Osteoblast (primary cell): ENCODE results near the gene RADIL. TPM values are rescaled to one million over a fixed set of nuclear protein-coding genes. Genes with fewer than 3 reads are reported as not detected.

Source experiments
- DNase-seq: peaks from one replicate; pipeline ENCODE4 v3.0.0; 2011; ENCODE audit warnings: low spot score, mixed read lengths; ENCODE audit not compliant: insufficient read length; ENCODE audit errors: missing footprints
- H2AFZ ChIP-seq: 2 replicates; pipeline ENCODE4 v1.6.0; 2011; ENCODE audit warnings: mild to moderate bottlenecking, low read length
- H3K27ac ChIP-seq: 2 replicates; pipeline ENCODE4 v1.5.1; 2011; ENCODE audit warnings: mild to moderate bottlenecking, low read depth, low read length, moderate library complexity
- H3K27me3 ChIP-seq: 2 replicates; pipeline ENCODE4 v1.6.0; 2012; ENCODE audit warnings: mild to moderate bottlenecking, control low read depth, inconsistent platforms, low read length, moderate library complexity; ENCODE audit not compliant: insufficient read depth
- H3K36me3 ChIP-seq: 2 replicates; pipeline ENCODE4 v1.5.1; 2011; ENCODE audit warnings: mild to moderate bottlenecking, low read length, control low read depth, moderate library complexity; ENCODE audit not compliant: insufficient read depth
- H3K4me1 ChIP-seq: 2 replicates; pipeline ENCODE4 v1.5.1; 2011; ENCODE audit warnings: mild to moderate bottlenecking, low read length, control low read depth, moderate library complexity; ENCODE audit not compliant: insufficient read depth
- H3K4me2 ChIP-seq: 2 replicates; pipeline ENCODE4 v1.6.0; 2011; ENCODE audit warnings: mild to moderate bottlenecking, low read length; ENCODE audit not compliant: insufficient read depth
- H3K4me3 ChIP-seq: fragments of 200-600 bp; sonication (generic); 3 replicates; pipeline ENCODE4 v1.5.1; 2012; ENCODE audit warnings: mild to moderate bottlenecking, low read length, inconsistent platforms; ENCODE audit not compliant: insufficient read depth
- H3K79me2 ChIP-seq: 2 replicates; pipeline ENCODE4 v1.6.0; 2012; ENCODE audit warnings: mild to moderate bottlenecking, low read length, control low read depth, inconsistent platforms; ENCODE audit not compliant: insufficient read depth
- H3K9me3 ChIP-seq: 2 replicates; pipeline ENCODE4 v1.5.1; 2011; ENCODE audit warnings: low read depth, low read length, control low read depth
- H4K20me1 ChIP-seq: 2 replicates; pipeline ENCODE4 v1.6.0; 2012; ENCODE audit warnings: mild to moderate bottlenecking, low read length, control low read depth; ENCODE audit not compliant: insufficient read depth
- total RNA-seq: library from RNA; depleted of rRNA; stranded (reverse); fragments of >200 nt; gene quantifications from 2 replicates; pipeline ENCODE4 v1.2.3, GENCODE V29; 2012
- TF ChIP-seq, protein P1 (sequence below): IDR thresholded peaks from 2 replicates; pipeline ENCODE4 v1.5.1; 2011; ENCODE audit warnings: mild to moderate bottlenecking, low read depth, low read length, moderate library complexity; ENCODE audit errors: extremely low read depth

The RADIL gene
- total RNA-seq, 1 donor = 1.1 TPM

DNA sequence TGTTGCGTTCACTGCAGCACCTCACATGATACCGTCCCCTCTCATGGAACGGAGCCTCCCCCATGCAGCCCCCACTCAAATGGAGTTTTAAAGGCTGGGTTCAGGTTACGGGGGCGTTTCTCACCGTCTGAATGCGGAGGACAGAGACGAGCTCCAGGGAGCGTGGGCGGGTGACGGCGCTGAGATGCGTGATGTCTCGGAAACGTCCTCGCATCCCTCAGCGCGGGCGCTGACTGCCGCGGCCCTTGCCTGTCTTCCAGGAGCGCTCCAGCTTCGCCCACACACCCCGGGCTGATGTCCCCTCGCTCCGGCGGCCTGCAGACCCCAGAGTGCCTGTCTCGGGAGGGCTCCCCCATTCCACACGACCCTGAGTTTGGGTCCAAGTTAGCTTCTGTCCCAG, 124.7 kb downstream of the RADIL start:
- Histone ChIP-seq H3K4me2 (no peak overlapping the region), H3K4me1 (no peaks in the 10 kb centered on the region), H3K79me2 (peaks cover 5% of the 10 kb centered on the region), H3K27me3 (no peaks in the 10 kb centered on the region), H3K36me3 (peaks cover 62% of the 10 kb centered on the region), H3K4me3 (no peak overlapping the region), H3K9me3 (no peaks in the 10 kb centered on the region), H2AFZ (no peak overlapping the region), H4K20me1 (peaks cover 5% of the 10 kb centered on the region), H3K27ac (no peak overlapping the region)
- no peak for DNase-seq
- TF ChIP-seq, protein P1, sequence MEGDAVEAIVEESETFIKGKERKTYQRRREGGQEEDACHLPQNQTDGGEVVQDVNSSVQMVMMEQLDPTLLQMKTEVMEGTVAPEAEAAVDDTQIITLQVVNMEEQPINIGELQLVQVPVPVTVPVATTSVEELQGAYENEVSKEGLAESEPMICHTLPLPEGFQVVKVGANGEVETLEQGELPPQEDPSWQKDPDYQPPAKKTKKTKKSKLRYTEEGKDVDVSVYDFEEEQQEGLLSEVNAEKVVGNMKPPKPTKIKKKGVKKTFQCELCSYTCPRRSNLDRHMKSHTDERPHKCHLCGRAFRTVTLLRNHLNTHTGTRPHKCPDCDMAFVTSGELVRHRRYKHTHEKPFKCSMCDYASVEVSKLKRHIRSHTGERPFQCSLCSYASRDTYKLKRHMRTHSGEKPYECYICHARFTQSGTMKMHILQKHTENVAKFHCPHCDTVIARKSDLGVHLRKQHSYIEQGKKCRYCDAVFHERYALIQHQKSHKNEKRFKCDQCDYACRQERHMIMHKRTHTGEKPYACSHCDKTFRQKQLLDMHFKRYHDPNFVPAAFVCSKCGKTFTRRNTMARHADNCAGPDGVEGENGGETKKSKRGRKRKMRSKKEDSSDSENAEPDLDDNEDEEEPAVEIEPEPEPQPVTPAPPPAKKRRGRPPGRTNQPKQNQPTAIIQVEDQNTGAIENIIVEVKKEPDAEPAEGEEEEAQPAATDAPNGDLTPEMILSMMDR = no peak

DNA sequence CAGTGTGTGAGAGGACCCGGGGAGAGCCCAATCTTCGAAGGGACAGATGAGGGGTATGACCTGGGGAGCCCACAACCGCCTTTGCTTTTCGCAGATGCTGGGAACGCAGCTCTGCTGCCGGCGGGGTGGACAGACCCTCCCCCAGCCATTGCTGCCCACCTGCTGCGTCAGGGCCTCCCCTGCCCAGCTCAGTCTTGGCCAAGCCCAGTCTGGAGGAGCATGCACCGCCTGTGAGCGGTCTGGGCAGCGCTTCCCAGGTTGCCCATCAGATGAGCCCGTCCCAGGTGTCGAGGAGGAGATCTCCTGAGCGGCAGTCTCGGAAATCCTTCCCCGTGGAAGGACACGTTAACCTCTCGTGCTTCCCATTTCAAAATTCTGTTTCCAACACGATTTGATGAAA, 125.4 kb downstream of the RADIL start:
- no peak overlapping the region for H3K4me3 ChIP-seq
- TF ChIP-seq, protein P1 = no peak
- H3K27me3 ChIP-seq = no peaks in the 10 kb centered on the region
- H3K27ac ChIP-seq = no peak overlapping the region
- peaks cover 55% of the 10 kb centered on the region for H3K36me3 ChIP-seq
- H2AFZ ChIP-seq = no peak overlapping the region
- peaks cover 10% of the 10 kb centered on the region for H4K20me1 ChIP-seq
- peaks cover 12% of the 10 kb centered on the region for H3K79me2 ChIP-seq
- no peaks in the 10 kb centered on the region for H3K4me1 ChIP-seq
- no peaks in the 10 kb centered on the region for H3K9me3 ChIP-seq
- no peak for DNase-seq
- no peak overlapping the region for H3K4me2 ChIP-seq

- peaks cover 18% of the 10 kb centered on the region for H4K20me1 ChIP-seq
- H3K4me2 ChIP-seq = no peak overlapping the region
- no peak overlapping the region for H3K27ac ChIP-seq
- TF ChIP-seq, protein P1 = no peak
- no peak for DNase-seq
- no peak overlapping the region for H2AFZ ChIP-seq
- no peaks in the 10 kb centered on the region for H3K4me1 ChIP-seq
- H3K36me3 ChIP-seq = peaks cover 42% of the 10 kb centered on the region
- H3K4me3 ChIP-seq = no peak overlapping the region
- no peaks in the 10 kb centered on the region for H3K9me3 ChIP-seq
- no peaks in the 10 kb centered on the region for H3K27me3 ChIP-seq
- H3K79me2 ChIP-seq = peaks cover 34% of the 10 kb centered on the region
Measured at GRCh38 chr7:4755045-4755444, 128.5 kb downstream of the RADIL start.

DNA sequence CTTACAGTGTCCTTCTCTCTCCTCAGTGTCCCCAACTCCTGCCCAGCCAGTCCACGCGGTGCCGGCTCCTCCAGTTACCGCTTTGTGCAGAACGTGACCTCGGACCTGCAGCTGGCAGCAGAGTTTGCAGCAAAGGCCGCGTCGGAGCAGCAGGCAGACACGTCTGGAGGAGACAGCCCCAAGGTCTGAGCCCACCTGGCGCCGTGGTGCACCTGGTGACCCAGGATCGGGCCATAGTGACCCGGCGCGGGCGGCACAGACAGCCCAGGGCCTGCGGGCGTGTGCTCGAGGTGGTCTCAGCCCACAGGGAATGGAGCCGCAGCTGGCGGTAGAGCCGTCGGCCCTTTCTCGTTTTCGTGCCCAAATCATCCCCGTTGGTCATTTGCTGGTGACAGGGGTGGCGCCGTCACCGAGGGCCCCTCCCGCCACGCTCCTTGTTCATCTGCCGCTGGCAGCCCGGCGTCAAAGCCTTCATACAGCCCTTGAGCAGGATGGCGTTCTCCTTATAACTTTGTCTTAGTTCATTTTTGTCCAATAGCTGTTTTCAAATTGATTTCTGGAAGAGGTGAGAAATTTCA, 129.0 kb downstream of the RADIL start:
- Histone ChIP-seq H3K4me2 (no peak overlapping the region), H2AFZ (no peak overlapping the region), H3K27ac (no peak overlapping the region), H4K20me1 (peaks cover 22% of the 10 kb centered on the region), H3K27me3 (no peaks in the 10 kb centered on the region), H3K4me3 (no peak overlapping the region), H3K9me3 (no peaks in the 10 kb centered on the region), H3K79me2 (peaks cover 39% of the 10 kb centered on the region), H3K36me3 (peaks cover 40% of the 10 kb centered on the region), H3K4me1 (no peaks in the 10 kb centered on the region)
- TF ChIP-seq, protein P1 = no peak
- no peak for DNase-seq
